IMR-90 (cell line): ENCODE results near the gene VPS37B. TPM values are rescaled to one million over a fixed set of nuclear protein-coding genes. Genes with fewer than 3 reads are reported as not detected.

Experiments
- ATAC-seq: fragments of 200-7000 bp; cut with Tn5 transposase; 2 replicates; pipeline ENCODE4 v1.9.1; 2020; ENCODE audit warnings: low read depth, mild to moderate bottlenecking, moderate library complexity
- BruUV-seq: library from RNA; stranded (reverse); fragments of 400-500 nt; replicated peaks from 2 replicates; lab custom pipeline; 2021; lab: Mats Ljungman, UMichigan
- CTCF ChIA-PET: fragments of 300-600 bp; formaldehyde crosslinking; extraction: SDS; loops from one replicate; lab custom pipeline; 2021; ENCODE audit warnings: antibody characterized with exemption; lab: Yijun Ruan, JAX
- POLR2A ChIA-PET: fragments of 300-600 bp; sonication (Branson Sonifier 250); formaldehyde crosslinking; loops from one replicate; lab custom pipeline; 2022; ENCODE audit warnings: antibody characterized with exemption; ENCODE audit not compliant: unreplicated experiment; lab: Charles Lee
- DNase-seq: peaks from one replicate; pipeline ENCODE4 v3.0.0; 2013
- H2AFZ ChIP-seq: replicated peaks from 2 replicates; pipeline ENCODE3; 2013; ENCODE audit warnings: low read length, mild to moderate bottlenecking; ENCODE audit not compliant: poor library complexity
- H2AK5ac ChIP-seq: 2 replicates; pipeline ENCODE4 v1.6.1; 2013; ENCODE audit warnings: low read depth, low read length, inconsistent platforms
- H2AK9ac ChIP-seq: replicated peaks from 2 replicates; pipeline ENCODE3; 2013; ENCODE audit warnings: mild to moderate bottlenecking, low read depth, low read length, moderate library complexity; ENCODE audit not compliant: poor library complexity
- H2BK120ac ChIP-seq: 2 replicates; pipeline ENCODE4 v1.6.1; 2013; ENCODE audit warnings: low read depth, low read length, inconsistent platforms
- H2BK15ac ChIP-seq: 3 replicates; pipeline ENCODE4 v1.6.1; 2013; ENCODE audit warnings: low read depth, low read length, inconsistent platforms
- H2BK20ac ChIP-seq: 2 replicates; pipeline ENCODE4 v1.6.1; 2013; ENCODE audit warnings: low read depth, mild to moderate bottlenecking, inconsistent platforms, low read length, moderate library complexity
- H2BK5ac ChIP-seq: 2 replicates; pipeline ENCODE4 v1.6.1; 2013; ENCODE audit warnings: mild to moderate bottlenecking, low read depth, low read length, inconsistent platforms; ENCODE audit not compliant: poor library complexity, severe bottlenecking
- H3K14ac ChIP-seq: replicated peaks from 2 replicates; pipeline ENCODE4 v1.6.1; 2013; ENCODE audit warnings: low read depth, low read length, inconsistent platforms
- H3K18ac ChIP-seq: 2 replicates; pipeline ENCODE4 v1.6.1; 2013; ENCODE audit warnings: low read depth, low read length, control low read depth
- H3K23ac ChIP-seq: 2 replicates; pipeline ENCODE4 v1.6.1; 2013; ENCODE audit warnings: low read depth, low read length, inconsistent platforms
- H3K27ac ChIP-seq: 2 replicates; pipeline ENCODE4 v1.5.1; 2013; ENCODE audit warnings: mild to moderate bottlenecking, control low read depth, low read length; ENCODE audit not compliant: insufficient read depth
- H3K27me3 ChIP-seq: 2 replicates; pipeline ENCODE4 v1.6.1; 2013; ENCODE audit warnings: low read length; ENCODE audit not compliant: control insufficient read depth, insufficient read depth
- H3K36me3 ChIP-seq: 2 replicates; pipeline ENCODE4 v1.6.1; 2013; ENCODE audit warnings: low read length, mixed read lengths; ENCODE audit not compliant: control insufficient read depth, insufficient read depth
- H3K4ac ChIP-seq: 2 replicates; pipeline ENCODE4 v1.6.1; 2013; ENCODE audit warnings: low read depth, low read length, inconsistent platforms
- H3K4me1 ChIP-seq: 2 replicates; pipeline ENCODE4 v1.6.1; 2013; ENCODE audit warnings: low read length, mixed read lengths; ENCODE audit not compliant: control insufficient read depth, insufficient read depth
- H3K4me2 ChIP-seq: 2 replicates; pipeline ENCODE4 v1.6.1; 2013; ENCODE audit warnings: low read depth, mild to moderate bottlenecking, control low read depth, low read length, moderate library complexity
- H3K4me3 ChIP-seq: 2 replicates; pipeline ENCODE4 v1.5.1; 2013; ENCODE audit warnings: low read depth, mild to moderate bottlenecking, control low read depth, low read length, moderate library complexity; ENCODE audit not compliant: insufficient read depth
- H3K56ac ChIP-seq: 2 replicates; pipeline ENCODE4 v1.6.1; 2013; ENCODE audit warnings: low read length, inconsistent platforms; ENCODE audit not compliant: insufficient read depth; ENCODE audit errors: extremely low read depth
- H3K79me1 ChIP-seq, 2 experiments: 2 replicates each; pipeline ENCODE4 v1.6.1; 2013; ENCODE audit warnings: low read length in 2 of 2, inconsistent platforms in 1 of 2, low read depth in 1 of 2
- H3K9ac ChIP-seq: 2 replicates; pipeline ENCODE4 v1.6.1; 2013; ENCODE audit warnings: low read depth, low read length, control low read depth
- H3K9me1 ChIP-seq: 2 replicates; pipeline ENCODE4 v1.6.1; 2013; ENCODE audit warnings: low read length, inconsistent platforms; ENCODE audit not compliant: insufficient read depth
- H3K9me3 ChIP-seq: 2 replicates; pipeline ENCODE4 v1.6.1; 2013; ENCODE audit warnings: low read length; ENCODE audit not compliant: control insufficient read depth, insufficient read depth
- H4K20me1 ChIP-seq: 2 replicates; pipeline ENCODE4 v1.6.1; 2013; ENCODE audit warnings: low read length, inconsistent platforms; ENCODE audit not compliant: insufficient read depth
- H4K5ac ChIP-seq: 2 replicates; pipeline ENCODE4 v1.6.1; 2013; ENCODE audit warnings: mild to moderate bottlenecking, low read depth, low read length, control low read depth
- H4K8ac ChIP-seq, 2 experiments: 2 replicates each; pipeline ENCODE4 v1.6.1; 2013; ENCODE audit warnings: low read depth in 2 of 2, low read length in 2 of 2, control low read depth in 1 of 2, inconsistent platforms in 1 of 2
- H4K91ac ChIP-seq: 2 replicates; pipeline ENCODE4 v1.6.1; 2013; ENCODE audit warnings: low read depth, low read length, inconsistent platforms; ENCODE audit not compliant: insufficient read depth
- CTCF ChIP-seq: conservative IDR thresholded peaks from 2 replicates; pipeline ENCODE4 v1.5.1; 2012; ENCODE audit warnings: mild to moderate bottlenecking, low read depth, low read length, improper control_type of control experiment
- FOS ChIP-seq: fragments of 150-350 bp; IDR thresholded peaks from 2 replicates; pipeline ENCODE4 v1.6.1; 2016; ENCODE audit warnings: low read depth, low read length
- NFE2L2 ChIP-seq: fragments of 150-350 bp; IDR thresholded peaks from 2 replicates; pipeline ENCODE4 v1.6.1; 2016; ENCODE audit warnings: low read depth, mild to moderate bottlenecking, low read length
- POLR2A ChIP-seq: IDR thresholded peaks from 2 replicates; pipeline ENCODE4 v1.6.1; 2012; ENCODE audit warnings: mild to moderate bottlenecking, low read depth, low read length
- RAD21 ChIP-seq: IDR thresholded peaks from 2 replicates; pipeline ENCODE4 v1.6.1; 2012; ENCODE audit warnings: low read length, improper control_type of control experiment
- WGBS, 2 experiments: methylation state at CpG; one replicate each; pipeline versions ENCODE4 v1.1.5 to v1.1.7; 2013; ENCODE audit warnings: missing lambda C conversion rate in 2 of 2; ENCODE audit not compliant: insufficient read length in 1 of 2; ENCODE audit errors: extremely low coverage in 2 of 2; 5-methylcytosine and 5-hydroxymethylcytosine counted together
- dilution Hi-C: fragments of 300-500 bp; cut with HindIII; formaldehyde crosslinking; loops from one replicate; pipeline ENCODE4 v1.14.3; 2018; ENCODE audit warnings: low sequenced_read_pairs; ENCODE audit not compliant: unreplicated experiment
- in situ Hi-C: fragments of 300-500 bp; cut with MboI; formaldehyde crosslinking; loops from 3 replicates; pipeline ENCODE4 v1.14.3; 2019; ENCODE audit warnings: low sequenced_read_pairs, inconsistent platforms, mixed read lengths
- intact Hi-C: fragments of 100-400 bp; cut with micrococcal nuclease; formaldehyde crosslinking; loops from 2 replicates; pipeline ENCODE4 v1.10.0; 2022
- polyA plus RNA-seq, 3 experiments: library from polyadenylated mRNA; depleted of rRNA; stranded (reverse); fragments of >200 nt; gene quantifications; 2 replicates each; pipeline ENCODE4 v1.2.3, GENCODE V29; 2012; ENCODE audit warnings: low replicate concordance in 1 of 3
- total RNA-seq: library from RNA; depleted of rRNA; stranded (reverse); fragments of >200 nt; gene quantifications from 2 replicates; pipeline ENCODE4 v1.2.3, GENCODE V29; 2012

VPS37B gene
- total and polyA plus RNA-seq, 2 of the 4 experiments (the other 2 are of a cell fraction): 8.6 to 25.7 TPM

DNA sequence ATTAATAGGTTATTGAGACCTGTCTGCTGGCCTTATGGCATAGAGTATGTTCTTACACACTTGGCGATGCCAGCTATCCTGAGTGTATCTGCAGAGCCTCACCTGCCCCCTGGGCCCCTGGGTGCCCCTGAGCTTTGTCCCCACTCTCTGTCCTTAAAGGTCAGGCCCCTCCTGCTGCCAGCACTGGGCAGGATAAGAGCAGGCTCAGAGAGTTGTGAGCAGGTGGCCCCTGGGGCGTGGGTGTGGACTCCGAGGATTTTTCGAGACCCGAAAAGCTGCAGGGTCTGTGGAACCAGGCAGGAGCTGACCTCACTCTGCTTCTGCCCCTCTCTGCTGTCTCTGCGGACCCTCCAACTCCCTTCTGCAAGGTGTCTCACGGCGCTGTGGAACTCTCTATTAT is 52.5 kb downstream of the VPS37B start:
- TF ChIP-seq RAD21 (no peak), NFE2L2 (no peak), CTCF (no peak), FOS (no peak), POLR2A (no peak)
- dilution Hi-C loops: no loop called here

More for the DNA sequence above, 52.5 kb downstream of the VPS37B start:
- Histone ChIP-seq H3K27me3 (no peaks in the 10 kb centered on the region), H3K79me1 (peaks cover 9 to 35% of the 10 kb centered on the region in 2 experiments), H2AK9ac (peak overlapping the region; percentile 44), H3K9me3 (no peaks in the 10 kb centered on the region), H2BK15ac (no peak overlapping the region), H3K4me3 (no peak overlapping the region), H3K4me1 (peaks cover 22% of the 10 kb centered on the region), H4K20me1 (peaks cover 12% of the 10 kb centered on the region; the same call in 1 of the 2 replicates), H2BK5ac (no peak overlapping the region), H2BK120ac (no peak overlapping the region), H3K18ac (no peak overlapping the region), H3K56ac (no peak overlapping the region), H3K27ac (no peak overlapping the region), H3K4me2 (no peak overlapping the region), H3K9me1 (peaks cover 25% of the 10 kb centered on the region), H3K23ac (no peak overlapping the region), H3K36me3 (no peaks in the 10 kb centered on the region), H4K5ac (no peak overlapping the region), H3K4ac (no peak overlapping the region), H3K14ac (no peak overlapping the region), H2AK5ac (no peak overlapping the region), H3K9ac (no peak overlapping the region), H4K8ac (no peak overlapping the region), H2AFZ (no peak overlapping the region), H4K91ac (no peak overlapping the region), H2BK20ac (no peak overlapping the region)
- DNase-seq (no peak), ATAC-seq (no peak)
- ChIA-PET POLR2A (no interaction called here), CTCF (no interaction called here)
- intact Hi-C loops: no loop called here
- WGBS, 2 experiments: 96% methylated on average over 4 of the region's 8 CpGs; no CpG with 5 or more reads in 1 of the 2 experiments
- no TSS peak for BruUV-seq
- in situ Hi-C loops: no loop called here
